ENCODE results near the gene HSD11B1.

The HSD11B1 gene

GRCh38 chr1:209756615-209757445 is 52.2 kb downstream of the HSD11B1 start:
- DNase-seq, result no peak

GRCh38 chr1:209758400-209758799 is 53.8 kb downstream of the HSD11B1 start:
- DNase-seq, result peak; percentile 17

- no peak for DNase-seq
Measured at GRCh38 chr1:209759829-209760359, 55.2 kb downstream of the HSD11B1 start.

DNA sequence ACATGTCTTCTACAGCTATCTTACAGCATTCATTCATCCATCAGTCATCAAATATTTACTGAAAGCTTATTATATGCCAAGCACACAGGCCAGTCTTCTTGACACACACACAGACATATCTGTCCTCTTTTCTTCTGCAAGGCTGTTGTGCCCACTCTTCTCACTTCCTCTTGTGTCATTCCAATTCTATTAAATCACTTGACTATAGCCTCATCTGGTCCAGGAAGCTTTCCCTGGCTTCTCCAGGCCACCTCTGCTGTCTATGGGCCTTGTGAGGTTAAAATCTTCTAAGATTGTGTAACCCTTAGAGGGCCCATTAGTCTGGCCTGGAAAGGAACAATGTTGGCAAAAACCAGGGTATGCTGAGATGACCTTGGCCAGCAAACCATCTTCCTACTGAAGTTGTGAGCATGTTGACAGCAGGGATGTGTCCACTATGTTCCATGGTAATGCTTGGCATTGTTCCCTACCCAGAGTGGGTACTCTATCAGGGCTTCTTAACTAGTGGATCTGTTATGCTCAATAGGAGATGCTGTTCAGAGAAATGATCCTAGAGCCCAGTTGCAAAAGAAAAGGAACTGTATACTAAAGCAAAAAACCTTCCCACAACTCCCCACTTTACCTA is 56.5 kb downstream of the HSD11B1 start:
- no peak for DNase-seq

DNA sequence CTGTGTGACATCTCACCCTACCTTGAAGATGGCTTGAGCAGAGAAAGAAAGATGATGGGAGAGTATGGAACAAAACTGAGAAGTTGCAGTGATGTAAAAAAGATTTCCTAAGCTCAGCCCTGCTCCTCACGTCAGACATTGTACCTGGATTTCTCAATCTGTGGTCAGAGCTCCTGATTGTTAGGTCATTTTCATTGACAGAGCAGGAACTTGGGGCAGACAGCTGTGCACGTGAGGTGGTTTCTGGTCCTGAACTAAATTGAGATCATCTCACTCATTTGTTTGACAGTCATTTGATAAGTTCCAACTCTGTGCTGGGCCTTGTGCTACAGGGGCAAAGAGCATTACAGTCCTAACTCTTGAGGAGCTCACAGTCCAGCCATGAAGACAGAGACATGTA is 61.4 kb downstream of the HSD11B1 start:
- no peak for DNase-seq

- DNase-seq, result no peak
Measured at GRCh38 chr1:209767096-209767495, 62.5 kb downstream of the HSD11B1 start.

DNA sequence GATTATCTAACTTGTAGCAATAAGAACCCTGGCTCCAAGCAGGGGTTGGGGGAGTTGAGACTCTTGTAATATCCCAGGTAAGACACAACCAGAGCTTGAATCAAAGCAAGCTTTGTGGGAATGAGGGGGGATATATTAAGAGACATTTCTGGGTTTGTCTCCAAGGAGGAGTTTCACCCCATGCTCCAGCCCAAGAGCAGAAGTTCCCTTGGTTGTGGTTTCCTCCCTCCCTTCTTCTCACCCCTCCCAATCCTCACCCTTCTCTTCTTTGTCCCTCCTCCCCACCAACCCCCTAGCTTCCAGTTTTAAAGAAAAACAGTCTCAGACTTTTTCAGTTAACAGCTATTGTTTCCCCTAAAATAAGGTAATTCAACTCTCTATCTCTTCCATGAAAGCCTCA is 63.1 kb downstream of the HSD11B1 start:
- DNase-seq, result no peak

- no peak for DNase-seq
Measured at GRCh38 chr1:209768354-209768774, 63.7 kb downstream of the HSD11B1 start.

DNA sequence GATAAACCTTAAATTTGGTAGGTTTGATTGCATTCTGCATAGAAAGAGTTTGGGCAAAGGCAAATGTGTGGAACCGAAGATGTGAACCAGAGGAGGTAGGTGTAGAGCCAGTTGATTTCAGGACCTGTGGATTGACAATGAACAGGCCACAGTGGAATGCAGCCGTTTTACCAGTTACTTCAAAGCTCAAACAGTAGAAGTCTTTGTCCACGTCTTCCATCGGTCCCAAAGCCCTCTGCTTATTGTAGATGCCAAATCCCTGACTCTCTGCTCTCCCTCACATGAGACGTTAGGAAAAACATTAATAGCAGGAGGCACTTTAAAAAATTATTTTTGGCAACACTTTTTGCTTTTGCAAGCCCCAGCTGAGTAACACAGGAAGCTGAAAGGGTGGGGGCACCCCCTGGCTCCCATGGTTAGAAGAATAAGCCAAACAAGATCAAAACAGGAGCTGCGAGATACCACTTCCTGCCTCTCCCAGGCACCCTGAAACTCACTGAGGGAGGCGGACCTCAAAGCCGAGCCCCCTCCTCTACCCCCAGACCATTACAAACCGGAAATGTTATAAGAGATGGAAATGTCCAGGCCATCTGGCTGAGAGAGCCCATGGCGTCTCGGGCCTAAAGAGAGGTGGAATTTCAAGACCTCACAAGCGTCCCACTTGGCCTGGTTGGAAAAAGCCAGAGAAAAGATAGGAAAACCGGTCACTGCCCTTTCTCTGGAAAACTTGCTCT is 64.7 kb downstream of the HSD11B1 start:
- DNase-seq, result no peak

DNA sequence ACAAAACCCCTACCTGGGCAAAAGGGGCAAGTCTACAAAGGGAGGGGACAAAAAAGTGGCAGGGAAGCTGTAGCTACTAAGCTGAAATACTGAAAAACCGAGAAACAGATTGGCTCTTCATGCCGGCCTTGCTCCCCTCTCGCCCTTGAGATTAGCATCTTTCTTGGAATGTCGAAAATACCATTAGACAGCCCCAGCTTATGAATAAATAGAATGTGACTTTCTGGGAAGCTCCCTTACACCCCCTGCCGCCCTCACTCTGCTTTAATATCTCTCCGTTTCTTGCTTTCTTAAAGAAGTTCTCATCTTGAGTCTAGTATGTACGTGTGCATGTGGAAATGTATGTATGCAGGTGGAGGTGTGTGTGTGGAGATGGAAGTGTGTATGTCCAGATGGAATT is 65.3 kb downstream of the HSD11B1 start:
- no peak for DNase-seq

GRCh38 chr1:209770636-209771415 is 66.2 kb downstream of the HSD11B1 start:
- DNase-seq, result no peak

GRCh38 chr1:209772126-209772525 is 67.5 kb downstream of the HSD11B1 start:
- no peak for DNase-seq

DNA sequence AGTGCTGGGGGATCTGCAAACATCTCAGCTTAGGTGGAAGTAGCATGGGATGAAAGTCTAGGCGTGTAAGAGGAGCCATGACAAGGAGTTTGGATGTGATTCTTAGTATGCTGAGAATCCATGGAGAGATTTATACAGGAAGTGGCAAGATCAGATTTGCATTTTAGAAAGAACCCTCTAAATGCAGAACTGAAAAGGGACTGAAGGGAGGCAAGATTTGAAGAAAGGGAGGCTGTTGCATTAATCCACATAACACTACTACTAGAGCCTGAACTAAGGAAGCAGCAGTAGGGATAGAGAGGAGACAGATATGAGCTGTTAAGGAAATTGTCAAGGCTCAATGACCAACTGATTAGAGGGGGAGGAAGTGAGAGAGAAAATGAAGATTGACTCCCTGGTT is 69.9 kb downstream of the HSD11B1 start:
- no peak for DNase-seq

GRCh38 chr1:209775678-209776077 is 71.0 kb downstream of the HSD11B1 start:
- DNase-seq, result no peak

- no peak for DNase-seq
Measured at GRCh38 chr1:209777587-209777986, 72.9 kb downstream of the HSD11B1 start.

DNA sequence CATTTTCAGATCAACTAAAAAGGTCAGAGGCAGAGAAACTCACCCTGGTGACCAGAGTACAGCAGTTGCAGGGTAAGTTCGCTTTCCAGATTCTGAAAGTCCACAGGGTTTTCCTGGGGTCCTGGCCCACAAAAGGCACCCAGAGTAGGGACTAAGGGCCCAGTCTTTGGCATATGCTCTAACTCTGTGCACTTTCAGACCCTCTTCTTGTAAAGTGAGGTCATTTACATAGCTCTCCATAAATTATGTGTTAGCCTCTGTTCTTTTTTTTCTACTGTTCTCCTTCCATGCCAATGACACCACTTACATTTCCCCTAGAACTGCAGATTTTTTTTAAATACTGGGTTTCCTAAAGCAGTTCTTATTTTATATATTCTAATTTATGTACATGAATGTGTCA is 73.5 kb downstream of the HSD11B1 start:
- no peak for DNase-seq

GRCh38 chr1:209780268-209780667 is 75.6 kb downstream of the HSD11B1 start:
- no peak for DNase-seq

DNA sequence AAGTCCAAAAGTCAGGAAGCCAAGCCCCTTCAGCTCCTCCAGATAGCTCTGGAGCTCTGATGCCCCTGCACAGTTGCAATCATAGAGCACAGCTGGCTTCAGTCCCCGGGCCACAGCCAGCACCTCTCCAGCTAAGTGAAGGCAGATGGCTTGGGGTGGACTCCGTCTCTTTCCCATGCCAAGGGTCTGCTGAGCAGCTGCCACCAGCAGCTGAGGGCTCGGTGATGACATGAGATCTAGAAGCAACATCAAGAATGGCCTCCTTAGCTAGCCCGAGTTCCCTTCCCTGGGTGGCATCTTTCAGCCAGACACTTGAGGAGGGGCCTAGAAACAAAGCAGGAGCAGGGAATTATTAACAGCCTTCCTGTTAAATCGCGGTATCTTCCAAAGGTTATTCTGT is 78.7 kb downstream of the HSD11B1 start:
- DNase-seq, result no peak

Measured in NCI-H69 (cell line).